Thyroid gland (tissue), 4 donors: Measurements from ENCODE around the gene PARVB. TPM values are rescaled to one million over a fixed set of nuclear protein-coding genes. Genes with fewer than 3 reads are reported as not detected.

ENCODE experiments used
- DNase-seq, 2 donors: peaks; one replicate each; pipeline ENCODE4 v3.0.0-alpha.2; 2019
- H3K27ac ChIP-seq, 3 donors: fragments of 200-600 bp; sonication (generic); 1 replicate in 2 of 3; 2 replicates in 1 of 3; pipeline ENCODE4 v1.5.1; 2016 to 2019; ENCODE audit warnings: mild to moderate bottlenecking in 1 of 3, moderate library complexity in 1 of 3
- H3K27me3 ChIP-seq: fragments of 200-600 bp; sonication (generic); one replicate; pipeline ENCODE4 v1.5.1; 2019
- H3K36me3 ChIP-seq, 2 donors: fragments of 200-600 bp; sonication (generic); one replicate each; pipeline ENCODE4 v1.5.1; 2016 to 2019
- H3K4me1 ChIP-seq, 2 donors: fragments of 200-600 bp; sonication (generic); one replicate each; pipeline ENCODE4 v1.5.1; 2017 to 2019
- H3K4me3 ChIP-seq, 3 donors: fragments of 200-600 bp; sonication (generic); replicated peaks in 1 of 3; 1 replicate in 2 of 3; 2 replicates in 1 of 3; pipeline ENCODE4 v1.5.1; 2016; ENCODE audit warnings: mild to moderate bottlenecking in 1 of 3
- H3K9me3 ChIP-seq: fragments of 200-600 bp; sonication (generic); one replicate; pipeline ENCODE4 v1.5.1; 2017
- POLR2A ChIP-seq, 2 donors: fragments of 450-650 bp; IDR thresholded peaks; one replicate each; pipeline ENCODE4 v1.6.1; 2017; ENCODE audit warnings: antibody characterized with exemption in 2 of 2, mild to moderate bottlenecking in 2 of 2, moderate library complexity in 1 of 2
- WGBS, 2 donors: methylation state at CpG; one replicate each; pipeline ENCODE4 v1.1.5; 2017; 5-methylcytosine and 5-hydroxymethylcytosine counted together
- intact Hi-C: fragments of 100-400 bp; cut with DNase I; formaldehyde crosslinking; loops from one replicate; pipeline ENCODE4 v1.15.1; 2023
- total RNA-seq, 4 donors: library from RNA; depleted of rRNA; stranded (reverse); fragments of >200 nt; gene quantifications; one replicate each; pipeline ENCODE4 v1.2.3, GENCODE V29; 2016
- TF ChIP-seq, protein P1 (sequence below), 6 experiments: fragments of 200-600 bp in 3 of 6; fragments of 450-650 bp in 3 of 6; sonication (generic) in 3 of 6; IDR thresholded peaks; one replicate each; pipeline ENCODE4 v1.5.1; 2016 to 2019; ENCODE audit warnings: antibody characterized with exemption in 6 of 6, mild to moderate bottlenecking in 2 of 6, inconsistent platforms in 1 of 6, moderate library complexity in 1 of 6

The PARVB gene
- total RNA-seq, 4 donors from 2014 or later = 6.7 to 34.9 (median 11.0) TPM

GRCh38 chr22:44057401-44057987 lies 33.4 kb downstream of the PARVB start:
- Histone ChIP-seq H3K27me3 (no peaks in the 10 kb centered on the region), H3K27ac (peak overlapping the region in 2 of 3 donors; percentile 65 to 73), H3K4me3 (no peak overlapping the region), H3K9me3 (no peaks in the 10 kb centered on the region), H3K36me3 (no peaks in the 10 kb centered on the region), H3K4me1 (peaks cover 9 to 18% of the 10 kb centered on the region in 2 donors)
- 29 to 35% methylated on average over 11 of the region's 11 CpGs for WGBS, 2 donors
- intact Hi-C loops = no loop called here
- DNase-seq = peak; percentile 90 to 94
- TF ChIP-seq, protein P1, sequence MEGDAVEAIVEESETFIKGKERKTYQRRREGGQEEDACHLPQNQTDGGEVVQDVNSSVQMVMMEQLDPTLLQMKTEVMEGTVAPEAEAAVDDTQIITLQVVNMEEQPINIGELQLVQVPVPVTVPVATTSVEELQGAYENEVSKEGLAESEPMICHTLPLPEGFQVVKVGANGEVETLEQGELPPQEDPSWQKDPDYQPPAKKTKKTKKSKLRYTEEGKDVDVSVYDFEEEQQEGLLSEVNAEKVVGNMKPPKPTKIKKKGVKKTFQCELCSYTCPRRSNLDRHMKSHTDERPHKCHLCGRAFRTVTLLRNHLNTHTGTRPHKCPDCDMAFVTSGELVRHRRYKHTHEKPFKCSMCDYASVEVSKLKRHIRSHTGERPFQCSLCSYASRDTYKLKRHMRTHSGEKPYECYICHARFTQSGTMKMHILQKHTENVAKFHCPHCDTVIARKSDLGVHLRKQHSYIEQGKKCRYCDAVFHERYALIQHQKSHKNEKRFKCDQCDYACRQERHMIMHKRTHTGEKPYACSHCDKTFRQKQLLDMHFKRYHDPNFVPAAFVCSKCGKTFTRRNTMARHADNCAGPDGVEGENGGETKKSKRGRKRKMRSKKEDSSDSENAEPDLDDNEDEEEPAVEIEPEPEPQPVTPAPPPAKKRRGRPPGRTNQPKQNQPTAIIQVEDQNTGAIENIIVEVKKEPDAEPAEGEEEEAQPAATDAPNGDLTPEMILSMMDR (IDR thresholded peaks at IDR 0.05) = no peak
- TF ChIP-seq POLR2A (IDR thresholded peaks at IDR 0.05) = no peak

GRCh38 chr22:44063462-44064371 lies 39.6 kb downstream of the PARVB start:
- TF ChIP-seq, protein P1 (IDR thresholded peaks at IDR 0.05) = no peak
- TF ChIP-seq POLR2A (IDR thresholded peaks at IDR 0.05) = no peak
- H3K9me3 ChIP-seq = no peaks in the 10 kb centered on the region
- H3K27ac ChIP-seq = no peak overlapping the region
- intact Hi-C loops = no loop called here
- DNase-seq = no peak
- 89 to 91% methylated on average over 33 to 34 of the region's 35 CpGs for WGBS, 2 donors
- H3K4me1 ChIP-seq = peaks cover 0 to 11% of the 10 kb centered on the region in 2 donors
- H3K4me3 ChIP-seq = no peak overlapping the region
- no peaks in the 10 kb centered on the region for H3K36me3 ChIP-seq
- no peaks in the 10 kb centered on the region for H3K27me3 ChIP-seq

GRCh38 chr22:44067033-44067432 lies 42.9 kb downstream of the PARVB start:
- H3K36me3 ChIP-seq = no peaks in the 10 kb centered on the region
- no peak overlapping the region for H3K27ac ChIP-seq
- no peak overlapping the region for H3K4me3 ChIP-seq
- H3K4me1 ChIP-seq = peaks cover 0 to 11% of the 10 kb centered on the region in 2 donors
- TF ChIP-seq, protein P1 (IDR thresholded peaks at IDR 0.05) = no peak
- TF ChIP-seq POLR2A (IDR thresholded peaks at IDR 0.05) = no peak
- no peaks in the 10 kb centered on the region for H3K27me3 ChIP-seq
- 80 to 86% methylated on average over 5 of the region's 5 CpGs for WGBS, 2 donors
- intact Hi-C loops = no loop called here
- no peaks in the 10 kb centered on the region for H3K9me3 ChIP-seq
- DNase-seq = no peak

DNA sequence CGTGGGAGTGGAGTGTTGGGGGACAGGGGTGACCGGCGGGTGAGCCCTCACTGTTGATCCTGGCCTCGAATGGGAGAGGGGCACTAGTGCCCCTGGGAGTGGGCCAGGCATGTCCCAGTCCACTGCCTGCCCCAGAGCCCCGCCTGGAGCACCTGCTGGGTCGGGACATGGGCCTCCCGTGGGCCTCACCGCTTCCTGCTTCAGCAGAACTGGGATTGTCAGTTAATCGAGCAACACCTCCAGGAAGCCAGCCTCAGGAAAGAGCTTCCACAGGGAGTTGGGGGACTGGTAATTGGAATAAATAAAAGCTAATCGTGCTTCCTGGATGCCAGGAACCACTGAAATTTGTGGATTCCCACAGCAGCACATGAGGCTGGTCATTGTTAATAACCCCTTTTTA lies 43.8 kb downstream of the PARVB start:
- Histone ChIP-seq H3K4me1 (peaks cover 0 to 11% of the 10 kb centered on the region in 2 donors), H3K27ac (no peak overlapping the region), H3K36me3 (no peaks in the 10 kb centered on the region), H3K27me3 (no peaks in the 10 kb centered on the region), H3K9me3 (no peaks in the 10 kb centered on the region), H3K4me3 (no peak overlapping the region)
- intact Hi-C loops = no loop called here
- no peak for TF ChIP-seq POLR2A (IDR thresholded peaks at IDR 0.05)
- TF ChIP-seq, protein P1 (IDR thresholded peaks at IDR 0.05) = no peak
- WGBS, 2 donors = 64 to 84% methylated on average over 6 to 10 of the region's 10 CpGs
- DNase-seq = no peak
